HG02763 (cell line): ENCODE measurements around the gene CALR.
A peak's percentile ranks its signal among the peaks of the same experiment; 100 is the strongest.
"Not testable (repeated sequence)": the region's sequence is repeated elsewhere in the genome, so short reads cannot be mapped to it uniquely, and the experiment has no call there.

Experiments used
- ATAC-seq: cut with Tn5 transposase; IDR thresholded peaks from one replicate; pipeline ENCODE4 v1.9.1; 2021; ENCODE audit warnings: mild to moderate bottlenecking, moderate library complexity; ENCODE audit not compliant: unreplicated experiment

CALR gene

GRCh38 chr19:12933287-12934072, 4.9 kb upstream of the CALR start, which contains the start of gene FARSA:
Gene FARSA (minus strand): TSS chr19:12933711. CDS start chr19:12933696, 15 bp downstream.
- peak; percentile 39 for ATAC-seq

GRCh38 chr19:12935071-12935470, 3.3 kb upstream of the CALR start:
- no peak for ATAC-seq

- no peak for ATAC-seq
These were observed 1.8 kb upstream of the CALR start for GRCh38 chr19:12936582-12936981.

- ATAC-seq: no peak
These were observed 1.1 kb upstream of the CALR start for GRCh38 chr19:12937093-12937926.

GRCh38 chr19:12938779-12939601, 581 bp downstream of the CALR start:
- no peak for ATAC-seq

- ATAC-seq: no peak
These were observed 1.6 kb downstream of the CALR start for GRCh38 chr19:12939975-12940423.

- no peak for ATAC-seq
These were observed 2.5 kb downstream of the CALR start for GRCh38 chr19:12940897-12941296.

GRCh38 chr19:12943437-12944044, 5.1 kb downstream of the CALR start:
- no peak for ATAC-seq

- ATAC-seq: no peak
These were observed 5.8 kb downstream of the CALR start for GRCh38 chr19:12944104-12944674.

- ATAC-seq: peak; percentile 77
These were observed 7.2 kb downstream of the CALR start, which contains the start of gene RAD23A for GRCh38 chr19:12945479-12946091. Gene RAD23A (plus strand): TSS chr19:12945862. CDS start chr19:12945949, 87 bp downstream.

- ATAC-seq: peak; percentile 26
These were observed 7.8 kb downstream of the CALR start for GRCh38 chr19:12946092-12946721.

GRCh38 chr19:12946731-12947496, 8.5 kb downstream of the CALR start:
- ATAC-seq: no peak

- no peak for ATAC-seq
These were observed 9.5 kb downstream of the CALR start for GRCh38 chr19:12947702-12948611.

- no peak for ATAC-seq
These were observed 10.4 kb downstream of the CALR start for GRCh38 chr19:12948612-12949362.

- no peak for ATAC-seq
These were observed 11.2 kb downstream of the CALR start for GRCh38 chr19:12949363-12950283.

GRCh38 chr19:12952050-12952449, 13.6 kb downstream of the CALR start:
- ATAC-seq: not testable (repeated sequence)
